ENCODE results near the gene PLK3. TPM values are rescaled to one million over a fixed set of nuclear protein-coding genes. Genes with fewer than 3 reads are reported as not detected.

PLK3 gene
- total and polyA plus RNA-seq, 9 of the 15 experiments (the other 6 are each of a cell fraction or from before 2014, with no cell fraction given): 0.52 to 22.7 (median 11.0) TPM

DNA sequence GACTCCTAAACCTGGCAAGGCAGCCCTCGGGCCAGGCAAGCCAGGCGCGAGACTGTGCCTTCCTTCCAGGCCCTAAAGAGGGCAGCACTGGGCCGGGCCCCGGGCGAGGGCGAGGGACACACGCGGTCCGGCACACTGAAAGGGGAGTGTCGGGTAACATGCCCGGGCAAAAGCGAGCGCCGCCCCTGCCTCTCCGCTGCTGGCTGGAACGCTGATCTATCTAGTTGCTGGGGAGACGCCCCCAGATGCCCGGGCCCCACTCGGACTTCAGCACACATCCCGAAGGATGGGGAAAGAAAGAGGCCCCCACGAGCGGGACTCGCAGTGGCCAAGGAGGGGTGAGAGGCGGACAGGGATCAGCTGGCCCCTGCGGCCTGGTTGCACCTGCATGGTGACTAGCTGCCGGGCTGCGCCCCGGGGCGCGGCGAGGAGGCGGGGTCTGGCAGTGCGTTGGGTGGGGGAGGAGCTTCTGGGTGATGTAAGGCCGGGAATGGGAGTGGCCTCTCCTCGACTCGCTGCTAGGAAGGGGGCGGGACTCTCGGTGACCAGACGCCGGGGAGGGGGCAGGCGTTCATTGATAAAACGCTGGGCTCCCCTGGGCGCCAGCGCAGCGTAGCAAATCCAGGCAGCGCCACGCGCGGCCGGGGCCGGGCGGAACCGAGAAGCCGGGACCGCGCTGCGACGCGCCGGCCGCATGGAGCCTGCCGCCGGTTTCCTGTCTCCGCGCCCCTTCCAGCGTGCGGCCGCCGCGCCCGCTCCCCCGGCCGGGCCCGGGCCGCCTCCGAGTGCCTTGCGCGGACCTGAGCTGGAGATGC, at the start of gene PLK3 (continued):
- no peak for TF ChIP-seq ZFP30 (CRISPR knock-in tag; IDR thresholded peaks at IDR 0.05; ENCODE audit: borderline replicate concordance)
- TF ChIP-seq HNRNPK (IDR thresholded peaks at IDR 0.05; ENCODE audit: low read depth, low read length, poor library complexity, severe bottlenecking): peak; percentile 51
- peak; percentile 92 for TF ChIP-seq POLR2H (tag; IDR thresholded peaks at IDR 0.05; ENCODE audit: low read depth)
- no peak for TF ChIP-seq ZNF695 (CRISPR knock-in tag; IDR thresholded peaks at IDR 0.05)
- no peak for TF ChIP-seq ZNF24 (IDR thresholded peaks at IDR 0.05)
- TF ChIP-seq, protein P1, sequence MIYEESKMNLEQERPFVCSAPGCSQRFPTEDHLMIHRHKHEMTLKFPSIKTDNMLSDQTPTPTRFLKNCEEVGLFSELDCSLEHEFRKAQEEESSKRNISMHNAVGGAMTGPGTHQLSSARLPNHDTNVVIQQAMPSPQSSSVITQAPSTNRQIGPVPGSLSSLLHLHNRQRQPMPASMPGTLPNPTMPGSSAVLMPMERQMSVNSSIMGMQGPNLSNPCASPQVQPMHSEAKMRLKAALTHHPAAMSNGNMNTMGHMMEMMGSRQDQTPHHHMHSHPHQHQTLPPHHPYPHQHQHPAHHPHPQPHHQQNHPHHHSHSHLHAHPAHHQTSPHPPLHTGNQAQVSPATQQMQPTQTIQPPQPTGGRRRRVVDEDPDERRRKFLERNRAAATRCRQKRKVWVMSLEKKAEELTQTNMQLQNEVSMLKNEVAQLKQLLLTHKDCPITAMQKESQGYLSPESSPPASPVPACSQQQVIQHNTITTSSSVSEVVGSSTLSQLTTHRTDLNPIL (CRISPR knock-in tag; IDR thresholded peaks at IDR 0.05): no peak
- TF ChIP-seq ASH1L (IDR thresholded peaks at IDR 0.05; ENCODE audit: borderline replicate concordance, low read depth, partially characterized antibody): no peak
- TF ChIP-seq, protein P2, sequence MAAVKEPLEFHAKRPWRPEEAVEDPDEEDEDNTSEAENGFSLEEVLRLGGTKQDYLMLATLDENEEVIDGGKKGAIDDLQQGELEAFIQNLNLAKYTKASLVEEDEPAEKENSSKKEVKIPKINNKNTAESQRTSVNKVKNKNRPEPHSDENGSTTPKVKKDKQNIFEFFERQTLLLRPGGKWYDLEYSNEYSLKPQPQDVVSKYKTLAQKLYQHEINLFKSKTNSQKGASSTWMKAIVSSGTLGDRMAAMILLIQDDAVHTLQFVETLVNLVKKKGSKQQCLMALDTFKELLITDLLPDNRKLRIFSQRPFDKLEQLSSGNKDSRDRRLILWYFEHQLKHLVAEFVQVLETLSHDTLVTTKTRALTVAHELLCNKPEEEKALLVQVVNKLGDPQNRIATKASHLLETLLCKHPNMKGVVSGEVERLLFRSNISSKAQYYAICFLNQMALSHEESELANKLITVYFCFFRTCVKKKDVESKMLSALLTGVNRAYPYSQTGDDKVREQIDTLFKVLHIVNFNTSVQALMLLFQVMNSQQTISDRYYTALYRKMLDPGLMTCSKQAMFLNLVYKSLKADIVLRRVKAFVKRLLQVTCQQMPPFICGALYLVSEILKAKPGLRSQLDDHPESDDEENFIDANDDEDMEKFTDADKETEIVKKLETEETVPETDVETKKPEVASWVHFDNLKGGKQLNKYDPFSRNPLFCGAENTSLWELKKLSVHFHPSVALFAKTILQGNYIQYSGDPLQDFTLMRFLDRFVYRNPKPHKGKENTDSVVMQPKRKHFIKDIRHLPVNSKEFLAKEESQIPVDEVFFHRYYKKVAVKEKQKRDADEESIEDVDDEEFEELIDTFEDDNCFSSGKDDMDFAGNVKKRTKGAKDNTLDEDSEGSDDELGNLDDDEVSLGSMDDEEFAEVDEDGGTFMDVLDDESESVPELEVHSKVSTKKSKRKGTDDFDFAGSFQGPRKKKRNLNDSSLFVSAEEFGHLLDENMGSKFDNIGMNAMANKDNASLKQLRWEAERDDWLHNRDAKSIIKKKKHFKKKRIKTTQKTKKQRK (IDR thresholded peaks at IDR 0.05; ENCODE audit: borderline replicate concordance, low read depth, low read length): no peak
- no peak for TF ChIP-seq MCM7 (IDR thresholded peaks at IDR 0.05)
- TF ChIP-seq GABPA (tag; conservative IDR thresholded peaks at IDR 0.05; ENCODE audit: low read depth): peak; percentile 61
- TF ChIP-seq NCOA1 (IDR thresholded peaks at IDR 0.05; ENCODE audit: low read depth): peak; percentile 64; the same call in 1 of the 2 replicates
- TF ChIP-seq, protein P3, sequence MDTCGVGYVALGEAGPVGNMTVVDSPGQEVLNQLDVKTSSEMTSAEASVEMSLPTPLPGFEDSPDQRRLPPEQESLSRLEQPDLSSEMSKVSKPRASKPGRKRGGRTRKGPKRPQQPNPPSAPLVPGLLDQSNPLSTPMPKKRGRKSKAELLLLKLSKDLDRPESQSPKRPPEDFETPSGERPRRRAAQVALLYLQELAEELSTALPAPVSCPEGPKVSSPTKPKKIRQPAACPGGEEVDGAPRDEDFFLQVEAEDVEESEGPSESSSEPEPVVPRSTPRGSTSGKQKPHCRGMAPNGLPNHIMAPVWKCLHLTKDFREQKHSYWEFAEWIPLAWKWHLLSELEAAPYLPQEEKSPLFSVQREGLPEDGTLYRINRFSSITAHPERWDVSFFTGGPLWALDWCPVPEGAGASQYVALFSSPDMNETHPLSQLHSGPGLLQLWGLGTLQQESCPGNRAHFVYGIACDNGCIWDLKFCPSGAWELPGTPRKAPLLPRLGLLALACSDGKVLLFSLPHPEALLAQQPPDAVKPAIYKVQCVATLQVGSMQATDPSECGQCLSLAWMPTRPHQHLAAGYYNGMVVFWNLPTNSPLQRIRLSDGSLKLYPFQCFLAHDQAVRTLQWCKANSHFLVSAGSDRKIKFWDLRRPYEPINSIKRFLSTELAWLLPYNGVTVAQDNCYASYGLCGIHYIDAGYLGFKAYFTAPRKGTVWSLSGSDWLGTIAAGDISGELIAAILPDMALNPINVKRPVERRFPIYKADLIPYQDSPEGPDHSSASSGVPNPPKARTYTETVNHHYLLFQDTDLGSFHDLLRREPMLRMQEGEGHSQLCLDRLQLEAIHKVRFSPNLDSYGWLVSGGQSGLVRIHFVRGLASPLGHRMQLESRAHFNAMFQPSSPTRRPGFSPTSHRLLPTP (IDR thresholded peaks at IDR 0.05; ENCODE audit: borderline replicate concordance, extremely low read depth, insufficient read length): no peak
- TF ChIP-seq ZNF445 (CRISPR knock-in tag; IDR thresholded peaks at IDR 0.05; ENCODE audit: low read depth): no peak
- TF ChIP-seq CEBPB (tag; IDR thresholded peaks at IDR 0.05): peak; percentile 74
- TF ChIP-seq ZNF780A (CRISPR knock-in tag; IDR thresholded peaks at IDR 0.05): no peak
- peak; percentile 75 for TF ChIP-seq CREM (IDR thresholded peaks at IDR 0.05; ENCODE audit: low read depth)
- no peak for TF ChIP-seq NCOA6 (IDR thresholded peaks at IDR 0.05)
- no peak for TF ChIP-seq ETS2 (tag; IDR thresholded peaks at IDR 0.05; ENCODE audit: borderline replicate concordance, poor library complexity, severe bottlenecking)
- peak; percentile 17 for TF ChIP-seq HNRNPLL (IDR thresholded peaks at IDR 0.05; ENCODE audit: low read depth, low read length, poor library complexity, severe bottlenecking)
- TF ChIP-seq SMAD1 (IDR thresholded peaks at IDR 0.05; ENCODE audit: low read depth, low read length, partially characterized antibody): peak; percentile 86
